WTC11 (cell line): ENCODE results near the gene SYNGR1.

Source experiments
- ELF4 ChIP-seq: sonication (generic); formaldehyde crosslinking; IDR thresholded peaks from 2 replicates; pipeline ENCODE4 v1.8.1; 2022; ENCODE audit warnings: low read depth, mild to moderate bottlenecking, moderate library complexity, missing genetic modification reagents
- TF ChIP-seq, protein P1 (sequence below): fragments of 200-600 bp; IDR thresholded peaks from 2 replicates; pipeline ENCODE4 v1.8.0; 2022; ENCODE audit warnings: antibody characterized with exemption
- TF ChIP-seq, protein P2 (sequence below): sonication (generic); formaldehyde crosslinking; IDR thresholded peaks from 2 replicates; pipeline ENCODE4 v1.8.1; 2022; ENCODE audit warnings: low read depth, missing genetic modification reagents, borderline replicate concordance
- TF ChIP-seq, protein P3 (sequence below): sonication (generic); formaldehyde crosslinking; IDR thresholded peaks from 2 replicates; pipeline ENCODE4 v1.8.1; 2022; ENCODE audit warnings: low read depth, mild to moderate bottlenecking, moderate library complexity, missing genetic modification reagents, borderline replicate concordance
- TF ChIP-seq, protein P4 (sequence below): sonication (generic); formaldehyde crosslinking; IDR thresholded peaks from 2 replicates; pipeline ENCODE4 v1.8.1; 2023; ENCODE audit warnings: mild to moderate bottlenecking, missing genetic modification reagents

DNA sequence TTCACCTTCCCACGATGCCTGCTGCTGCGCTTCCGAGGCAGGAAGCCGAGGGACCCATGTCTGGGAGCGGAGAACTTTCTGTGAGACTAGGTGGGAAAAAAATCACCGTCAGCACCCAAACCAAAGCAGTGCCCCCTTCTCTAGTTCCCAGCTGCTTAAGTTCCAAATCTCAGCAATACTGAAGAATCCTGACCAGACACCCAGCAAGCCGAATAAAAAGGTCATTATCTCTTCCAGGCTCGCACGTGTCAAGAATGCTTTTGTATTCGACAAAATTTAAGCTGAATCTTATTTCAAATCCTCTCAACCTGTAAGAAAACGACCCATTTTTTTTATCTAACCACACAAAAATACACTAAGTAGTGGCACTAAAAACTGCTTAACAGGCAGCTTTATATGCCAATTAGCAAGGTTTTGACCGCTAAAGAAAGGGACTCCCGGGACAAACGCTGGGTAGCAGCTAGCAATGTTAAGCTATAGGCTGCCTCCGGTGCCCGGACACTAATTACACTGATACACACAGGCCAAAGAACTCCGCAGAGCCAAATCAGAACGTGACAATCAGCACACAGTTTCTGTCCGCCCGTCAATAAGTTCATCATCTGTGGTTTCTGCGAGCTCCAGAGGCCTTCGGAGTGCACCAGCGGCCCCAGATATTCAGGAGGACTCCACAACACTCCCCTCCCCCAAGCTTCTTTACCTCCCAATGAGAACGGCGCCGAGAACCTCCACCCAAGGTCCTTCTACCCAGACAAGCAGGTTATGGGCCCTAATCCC is 31.1 kb upstream of the SYNGR1 start:
- TF ChIP-seq, protein P1, sequence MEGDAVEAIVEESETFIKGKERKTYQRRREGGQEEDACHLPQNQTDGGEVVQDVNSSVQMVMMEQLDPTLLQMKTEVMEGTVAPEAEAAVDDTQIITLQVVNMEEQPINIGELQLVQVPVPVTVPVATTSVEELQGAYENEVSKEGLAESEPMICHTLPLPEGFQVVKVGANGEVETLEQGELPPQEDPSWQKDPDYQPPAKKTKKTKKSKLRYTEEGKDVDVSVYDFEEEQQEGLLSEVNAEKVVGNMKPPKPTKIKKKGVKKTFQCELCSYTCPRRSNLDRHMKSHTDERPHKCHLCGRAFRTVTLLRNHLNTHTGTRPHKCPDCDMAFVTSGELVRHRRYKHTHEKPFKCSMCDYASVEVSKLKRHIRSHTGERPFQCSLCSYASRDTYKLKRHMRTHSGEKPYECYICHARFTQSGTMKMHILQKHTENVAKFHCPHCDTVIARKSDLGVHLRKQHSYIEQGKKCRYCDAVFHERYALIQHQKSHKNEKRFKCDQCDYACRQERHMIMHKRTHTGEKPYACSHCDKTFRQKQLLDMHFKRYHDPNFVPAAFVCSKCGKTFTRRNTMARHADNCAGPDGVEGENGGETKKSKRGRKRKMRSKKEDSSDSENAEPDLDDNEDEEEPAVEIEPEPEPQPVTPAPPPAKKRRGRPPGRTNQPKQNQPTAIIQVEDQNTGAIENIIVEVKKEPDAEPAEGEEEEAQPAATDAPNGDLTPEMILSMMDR = no peak
- TF ChIP-seq, protein P2, sequence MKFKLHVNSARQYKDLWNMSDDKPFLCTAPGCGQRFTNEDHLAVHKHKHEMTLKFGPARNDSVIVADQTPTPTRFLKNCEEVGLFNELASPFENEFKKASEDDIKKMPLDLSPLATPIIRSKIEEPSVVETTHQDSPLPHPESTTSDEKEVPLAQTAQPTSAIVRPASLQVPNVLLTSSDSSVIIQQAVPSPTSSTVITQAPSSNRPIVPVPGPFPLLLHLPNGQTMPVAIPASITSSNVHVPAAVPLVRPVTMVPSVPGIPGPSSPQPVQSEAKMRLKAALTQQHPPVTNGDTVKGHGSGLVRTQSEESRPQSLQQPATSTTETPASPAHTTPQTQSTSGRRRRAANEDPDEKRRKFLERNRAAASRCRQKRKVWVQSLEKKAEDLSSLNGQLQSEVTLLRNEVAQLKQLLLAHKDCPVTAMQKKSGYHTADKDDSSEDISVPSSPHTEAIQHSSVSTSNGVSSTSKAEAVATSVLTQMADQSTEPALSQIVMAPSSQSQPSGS = no peak
- no peak for TF ChIP-seq ELF4 (CRISPR knock-in tag)
- TF ChIP-seq, protein P3, sequence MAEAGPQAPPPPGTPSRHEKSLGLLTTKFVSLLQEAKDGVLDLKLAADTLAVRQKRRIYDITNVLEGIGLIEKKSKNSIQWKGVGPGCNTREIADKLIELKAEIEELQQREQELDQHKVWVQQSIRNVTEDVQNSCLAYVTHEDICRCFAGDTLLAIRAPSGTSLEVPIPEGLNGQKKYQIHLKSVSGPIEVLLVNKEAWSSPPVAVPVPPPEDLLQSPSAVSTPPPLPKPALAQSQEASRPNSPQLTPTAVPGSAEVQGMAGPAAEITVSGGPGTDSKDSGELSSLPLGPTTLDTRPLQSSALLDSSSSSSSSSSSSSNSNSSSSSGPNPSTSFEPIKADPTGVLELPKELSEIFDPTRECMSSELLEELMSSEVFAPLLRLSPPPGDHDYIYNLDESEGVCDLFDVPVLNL = no peak
- TF ChIP-seq, protein P4, sequence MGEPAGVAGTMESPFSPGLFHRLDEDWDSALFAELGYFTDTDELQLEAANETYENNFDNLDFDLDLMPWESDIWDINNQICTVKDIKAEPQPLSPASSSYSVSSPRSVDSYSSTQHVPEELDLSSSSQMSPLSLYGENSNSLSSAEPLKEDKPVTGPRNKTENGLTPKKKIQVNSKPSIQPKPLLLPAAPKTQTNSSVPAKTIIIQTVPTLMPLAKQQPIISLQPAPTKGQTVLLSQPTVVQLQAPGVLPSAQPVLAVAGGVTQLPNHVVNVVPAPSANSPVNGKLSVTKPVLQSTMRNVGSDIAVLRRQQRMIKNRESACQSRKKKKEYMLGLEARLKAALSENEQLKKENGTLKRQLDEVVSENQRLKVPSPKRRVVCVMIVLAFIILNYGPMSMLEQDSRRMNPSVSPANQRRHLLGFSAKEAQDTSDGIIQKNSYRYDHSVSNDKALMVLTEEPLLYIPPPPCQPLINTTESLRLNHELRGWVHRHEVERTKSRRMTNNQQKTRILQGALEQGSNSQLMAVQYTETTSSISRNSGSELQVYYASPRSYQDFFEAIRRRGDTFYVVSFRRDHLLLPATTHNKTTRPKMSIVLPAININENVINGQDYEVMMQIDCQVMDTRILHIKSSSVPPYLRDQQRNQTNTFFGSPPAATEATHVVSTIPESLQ (CRISPR knock-in tag) = no peak
